H9 (cell line): ENCODE data around the gene ITPK1. TPM values are rescaled to one million over a fixed set of nuclear protein-coding genes. Genes with fewer than 3 reads are reported as not detected.
"Not testable (repeated sequence)": the region's sequence is repeated elsewhere in the genome, so short reads cannot be mapped to it uniquely, and the experiment has no call there.

ENCODE experiments used
- DNase-seq: peaks from one replicate; pipeline ENCODE4 v3.0.0-alpha.2; 2017
- H2AFZ ChIP-seq: one replicate; pipeline ENCODE4 v1.6.1; 2013; ENCODE audit warnings: mild to moderate bottlenecking, low read length, control low read depth, moderate library complexity
- H2AK5ac ChIP-seq: 2 replicates; pipeline ENCODE4 v1.6.1; 2013; ENCODE audit warnings: low read length, control low read depth, mixed read lengths; ENCODE audit not compliant: insufficient read length
- H2BK120ac ChIP-seq: one replicate; pipeline ENCODE4 v1.6.1; 2013; ENCODE audit warnings: low read depth, mild to moderate bottlenecking, low read length, control low read depth, inconsistent platforms; ENCODE audit not compliant: poor library complexity, severe bottlenecking
- H2BK12ac ChIP-seq: 2 replicates; pipeline ENCODE4 v1.6.1; 2013; ENCODE audit warnings: low read length, control low read depth, mixed read lengths, low read depth; ENCODE audit not compliant: insufficient read length
- H2BK15ac ChIP-seq: 2 replicates; pipeline ENCODE4 v1.6.1; 2013; ENCODE audit warnings: low read depth, low read length, control low read depth
- H2BK20ac ChIP-seq: one replicate; pipeline ENCODE4 v1.6.1; 2013; ENCODE audit warnings: low read depth, mild to moderate bottlenecking, low read length, control low read depth, inconsistent platforms; ENCODE audit not compliant: poor library complexity, severe bottlenecking
- H2BK5ac ChIP-seq: 2 replicates; pipeline ENCODE4 v1.6.1; 2013; ENCODE audit warnings: low read length, control low read depth, mixed read lengths; ENCODE audit not compliant: insufficient read length
- H3K14ac ChIP-seq: 2 replicates; pipeline ENCODE4 v1.6.1; 2013; ENCODE audit warnings: low read length, control low read depth; ENCODE audit not compliant: insufficient read depth
- H3K18ac ChIP-seq: 2 replicates; pipeline ENCODE4 v1.6.1; 2013; ENCODE audit warnings: low read depth, mild to moderate bottlenecking, mixed read lengths, low read length, control low read depth; ENCODE audit not compliant: insufficient read length
- H3K23ac ChIP-seq: 2 replicates; pipeline ENCODE4 v1.6.1; 2013; ENCODE audit warnings: low read length, control low read depth, mixed read lengths, low read depth; ENCODE audit not compliant: insufficient read length
- H3K23me2 ChIP-seq: 2 replicates; pipeline ENCODE4 v1.6.1; 2013; ENCODE audit warnings: low read depth, mild to moderate bottlenecking, mixed read lengths, low read length, control low read depth; ENCODE audit not compliant: insufficient read length, poor library complexity, severe bottlenecking
- H3K27ac ChIP-seq: 2 replicates; pipeline ENCODE4 v1.5.1; 2013; ENCODE audit warnings: low read length, control low read depth, mixed read lengths, low read depth; ENCODE audit not compliant: insufficient read length
- H3K27me3 ChIP-seq: 2 replicates; pipeline ENCODE4 v1.6.1; 2013; ENCODE audit warnings: low read length, control low read depth, inconsistent platforms; ENCODE audit not compliant: insufficient read depth
- H3K4ac ChIP-seq: 2 replicates; pipeline ENCODE4 v1.6.1; 2013; ENCODE audit warnings: low read depth, mild to moderate bottlenecking, control low read depth, inconsistent platforms, low read length, moderate library complexity
- H3K4me1 ChIP-seq: 2 replicates; pipeline ENCODE4 v1.6.1; 2013; ENCODE audit warnings: low read length, control low read depth, inconsistent platforms; ENCODE audit not compliant: insufficient read depth
- H3K4me2 ChIP-seq: 2 replicates; pipeline ENCODE4 v1.6.1; 2013; ENCODE audit warnings: low read length, control low read depth, mixed read lengths; ENCODE audit not compliant: insufficient read length, insufficient read depth
- H3K56ac ChIP-seq: 2 replicates; pipeline ENCODE4 v1.6.1; 2013; ENCODE audit warnings: low read depth, mild to moderate bottlenecking, mixed read lengths, low read length, control low read depth; ENCODE audit not compliant: insufficient read length
- H3K79me1 ChIP-seq: 2 replicates; pipeline ENCODE4 v1.6.1; 2013; ENCODE audit warnings: low read depth, mild to moderate bottlenecking, moderate library complexity, low read length, control low read depth, inconsistent platforms; ENCODE audit not compliant: insufficient read depth, poor library complexity, severe bottlenecking
- H3K79me2 ChIP-seq: 2 replicates; pipeline ENCODE4 v1.6.1; 2013; ENCODE audit warnings: low read length, control low read depth, inconsistent platforms; ENCODE audit not compliant: insufficient read depth
- H3K9ac ChIP-seq: 2 replicates; pipeline ENCODE4 v1.6.1; 2013; ENCODE audit warnings: low read length, control low read depth, mixed read lengths; ENCODE audit not compliant: insufficient read length; ENCODE audit errors: extremely low read depth
- H3K9me3 ChIP-seq: one replicate; pipeline ENCODE4 v1.6.1; 2013; ENCODE audit warnings: low read depth, low read length, inconsistent platforms; ENCODE audit not compliant: control insufficient read depth
- H3T11ph ChIP-seq: one replicate; pipeline ENCODE4 v1.6.1; 2013; ENCODE audit warnings: mild to moderate bottlenecking, low read length, control low read depth, inconsistent platforms
- H4K20me1 ChIP-seq: one replicate; pipeline ENCODE4 v1.6.1; 2013; ENCODE audit not compliant: control insufficient read depth, insufficient read length, insufficient read depth
- H4K5ac ChIP-seq: 2 replicates; pipeline ENCODE4 v1.6.1; 2013; ENCODE audit warnings: low read depth, mild to moderate bottlenecking, mixed read lengths, low read length, control low read depth; ENCODE audit not compliant: insufficient read length
- H4K8ac ChIP-seq: replicated peaks from 2 replicates; pipeline ENCODE4 v1.6.1; 2013; ENCODE audit warnings: low read length, control low read depth, mixed read lengths, low read depth; ENCODE audit not compliant: insufficient read length
- H4K91ac ChIP-seq: 2 replicates; pipeline ENCODE4 v1.6.1; 2013; ENCODE audit warnings: low read depth, mild to moderate bottlenecking, moderate library complexity, mixed read lengths, low read length, control low read depth; ENCODE audit not compliant: insufficient read length
- H3K27ac Mint-ChIP-seq, 3 experiments: 2 replicates in 2 of 3; 3 replicates in 1 of 3; pipeline ENCODE4 v1.8.0; 2020 to 2021; ENCODE audit warnings: mixed read lengths in 3 of 3, mild to moderate bottlenecking in 1 of 3, moderate library complexity in 1 of 3
- H3K27me3 Mint-ChIP-seq: 2 replicates; pipeline ENCODE4 v1.8.0; 2021; ENCODE audit warnings: low read depth, mild to moderate bottlenecking, moderate library complexity, mixed read lengths
- H3K36me3 Mint-ChIP-seq, 3 experiments: 2 replicates in 2 of 3; 3 replicates in 1 of 3; pipeline ENCODE4 v1.8.0; 2020 to 2021; ENCODE audit warnings: low read depth in 3 of 3, mixed read lengths in 3 of 3; ENCODE audit not compliant: insufficient read depth in 1 of 3
- H3K4me1 Mint-ChIP-seq, 2 experiments: 2 replicates each; pipeline ENCODE4 v1.8.0; 2020; ENCODE audit warnings: mixed read lengths in 2 of 2
- H3K4me3 Mint-ChIP-seq, 2 experiments: 2 replicates in 1 of 2; 3 replicates in 1 of 2; pipeline ENCODE4 v1.8.0; 2020 to 2021; ENCODE audit warnings: mild to moderate bottlenecking in 2 of 2, mixed read lengths in 2 of 2, moderate library complexity in 1 of 2
- H3K9me3 Mint-ChIP-seq, 2 experiments: 2 replicates in 1 of 2; 3 replicates in 1 of 2; pipeline ENCODE4 v1.8.0; 2020; ENCODE audit warnings: mild to moderate bottlenecking in 2 of 2, mixed read lengths in 2 of 2, moderate library complexity in 1 of 2
- CTCF ChIP-seq: fragments of 200-600 bp; sonication (generic); conservative IDR thresholded peaks from 3 replicates; pipeline ENCODE4 v1.8.0; 2021; ENCODE audit warnings: antibody characterized with exemption, mild to moderate bottlenecking
- whole genome bisulfite sequencing: extraction: QIAGEN DNeasy Blood & Tissue Kit; methylation state at CpG from one replicate; pipeline ENCODE4 v1.1.7; 2013; ENCODE audit warnings: missing lambda C conversion rate, low lambda C conversion rate, mixed read lengths; ENCODE audit not compliant: insufficient read length; ENCODE audit errors: extremely low coverage; 5-methylcytosine and 5-hydroxymethylcytosine counted together
- total RNA-seq: library from RNA; stranded (reverse); gene quantifications from 2 replicates; pipeline ENCODE4 v1.2.1, GENCODE V29; 2021

The ITPK1 gene
- total RNA-seq, 1 experiment from 2014 or later: 92.7 TPM

GRCh38 chr14:93106541-93107156, 9.1 kb downstream of the ITPK1 start:
- no peak overlapping the region for H3K56ac ChIP-seq
- no peak overlapping the region for H4K5ac ChIP-seq
- H4K20me1 ChIP-seq: no peaks in the 10 kb centered on the region
- no peak overlapping the region for H3K4me3 Mint-ChIP-seq
- no peak for TF ChIP-seq CTCF
- no peak overlapping the region for H2BK20ac ChIP-seq
- H3K9ac ChIP-seq: no peak overlapping the region
- no peaks in the 10 kb centered on the region for H3K23me2 ChIP-seq
- H3K9me3 Mint-ChIP-seq: no peaks in the 10 kb centered on the region
- no peak overlapping the region for H3K4me2 ChIP-seq
- no peak overlapping the region for H4K8ac ChIP-seq
- peaks cover 2% of the 10 kb centered on the region; the same call in 1 of the 2 replicates for H3K4me1 ChIP-seq
- H3K18ac ChIP-seq: no peak overlapping the region
- H2BK12ac ChIP-seq: no peak overlapping the region
- H3K27me3 ChIP-seq: no peaks in the 10 kb centered on the region
- H3K14ac ChIP-seq: no peak overlapping the region; the same call in 1 of the 2 replicates
- H3T11ph ChIP-seq: no peak overlapping the region
- H3K79me2 ChIP-seq: peaks cover 49% of the 10 kb centered on the region; the same call in 1 of the 2 replicates
- DNase-seq: no peak
- no peak overlapping the region for H2AFZ ChIP-seq
- no peaks in the 10 kb centered on the region for H3K9me3 ChIP-seq
- peak overlapping the region in 2 of 3 experiments; percentile 67 to 68; a peak in 3 of 7 replicates for H3K27ac Mint-ChIP-seq
- no CpG with 5 or more reads among the region's 6 CpGs for WGBS
- H3K4ac ChIP-seq: no peak overlapping the region
- H2BK15ac ChIP-seq: no peak overlapping the region
- peaks cover 14% of the 10 kb centered on the region for H3K79me1 ChIP-seq
- H3K36me3 Mint-ChIP-seq: no peaks in the 10 kb centered on the region
- no peak overlapping the region for H4K91ac ChIP-seq
- no peak overlapping the region for H3K27ac ChIP-seq
- no peak overlapping the region for H2AK5ac ChIP-seq
- no peak overlapping the region for H2BK5ac ChIP-seq
- H3K27me3 Mint-ChIP-seq: no peaks in the 10 kb centered on the region
- H2BK120ac ChIP-seq: no peak overlapping the region
- peaks cover 37 to 58% of the 10 kb centered on the region in 2 experiments for H3K4me1 Mint-ChIP-seq
- no peak overlapping the region for H3K23ac ChIP-seq

- H3K4me1 ChIP-seq, H4K5ac ChIP-seq, H3T11ph ChIP-seq, H3K9me3 Mint-ChIP-seq, H3K27me3 ChIP-seq, H3K27me3 Mint-ChIP-seq, H3K27ac ChIP-seq, H3K18ac ChIP-seq, DNase-seq, H3K9me3 ChIP-seq, H2AFZ ChIP-seq, H3K14ac ChIP-seq, H4K91ac ChIP-seq, H3K4me3 Mint-ChIP-seq, H2BK20ac ChIP-seq, H3K23ac ChIP-seq, H3K9ac ChIP-seq, H2BK120ac ChIP-seq, H3K4me2 ChIP-seq, H2BK12ac ChIP-seq, H2BK15ac ChIP-seq, H4K8ac ChIP-seq, H3K4ac ChIP-seq, H2BK5ac ChIP-seq, H3K56ac ChIP-seq, H3K23me2 ChIP-seq, H4K20me1 ChIP-seq, H3K36me3 Mint-ChIP-seq, H2AK5ac ChIP-seq: not testable (repeated sequence)
- Histone ChIP-seq H3K79me1 (peaks cover 16% of the 10 kb centered on the region), H3K79me2 (peaks cover 45% of the 10 kb centered on the region; the same call in 1 of the 2 replicates)
- H3K27ac Mint-ChIP-seq: peak overlapping the region in 2 of 3 experiments; percentile 67 to 80; a peak in 2 of 7 replicates
- H3K4me1 Mint-ChIP-seq: peaks cover 40 to 57% of the 10 kb centered on the region in 2 experiments
- no CpG with 5 or more reads among the region's 10 CpGs for WGBS
These were observed 9.9 kb downstream of the ITPK1 start for GRCh38 chr14:93105856-93106255.
